ENCODE data around the gene ICAM3.

ICAM3 gene

GRCh38 chr19:10353793-10354391 is 14.5 kb upstream of the ICAM3 start:
- no peak for TF ChIP-seq CTCF (conservative IDR thresholded peaks at IDR 0.05; ENCODE audit: low read depth, low read length)
- Histone ChIP-seq H4K20me1 (ENCODE audit: insufficient read depth) (no peaks in the 10 kb centered on the region), H3K27me3 (ENCODE audit: insufficient read depth, low read depth) (no peaks in the 10 kb centered on the region), H3K4me3 (IDR thresholded peaks at IDR 0.05; ENCODE audit: insufficient read depth, low read depth, low read length) (no peak overlapping the region), H3K36me3 (ENCODE audit: insufficient read depth) (no peaks in the 10 kb centered on the region; the same call in 1 of the 2 replicates), H3K4me1 (ENCODE audit: low read depth, poor library complexity, severe bottlenecking) (no peaks in the 10 kb centered on the region), H3K4me2 (no peak overlapping the region), H3K9ac (no peak overlapping the region), H3K27ac (no peak overlapping the region), H3K79me2 (ENCODE audit: insufficient read depth, low read depth) (no peaks in the 10 kb centered on the region), H2AFZ (ENCODE audit: low read depth) (no peak overlapping the region)

GRCh38 chr19:10352764-10353671 is 13.6 kb upstream of the ICAM3 start:
- no peak for TF ChIP-seq CTCF (conservative IDR thresholded peaks at IDR 0.05; ENCODE audit: low read depth, low read length)
- no peak overlapping the region for H3K4me3 ChIP-seq (IDR thresholded peaks at IDR 0.05; ENCODE audit: insufficient read depth, low read depth, low read length)
- H3K9ac ChIP-seq = no peak overlapping the region
- H3K4me2 ChIP-seq = no peak overlapping the region
- no peaks in the 10 kb centered on the region for H3K4me1 ChIP-seq (ENCODE audit: low read depth, poor library complexity, severe bottlenecking)
- no peaks in the 10 kb centered on the region for H4K20me1 ChIP-seq (ENCODE audit: insufficient read depth)
- H2AFZ ChIP-seq (ENCODE audit: low read depth) = no peak overlapping the region
- no peaks in the 10 kb centered on the region for H3K79me2 ChIP-seq (ENCODE audit: insufficient read depth, low read depth)
- no peaks in the 10 kb centered on the region; the same call in 1 of the 2 replicates for H3K36me3 ChIP-seq (ENCODE audit: insufficient read depth)
- no peak overlapping the region for H3K27ac ChIP-seq
- H3K27me3 ChIP-seq (ENCODE audit: insufficient read depth, low read depth) = no peaks in the 10 kb centered on the region

GRCh38 chr19:10346509-10346908 is 7.1 kb upstream of the ICAM3 start:
- H3K36me3 ChIP-seq (ENCODE audit: insufficient read depth) = no peaks in the 10 kb centered on the region
- TF ChIP-seq CTCF (conservative IDR thresholded peaks at IDR 0.05; ENCODE audit: low read depth, low read length) = no peak
- H2AFZ ChIP-seq (ENCODE audit: low read depth) = no peak overlapping the region
- no peaks in the 10 kb centered on the region for H3K4me1 ChIP-seq (ENCODE audit: low read depth, poor library complexity, severe bottlenecking)
- H3K79me2 ChIP-seq (ENCODE audit: insufficient read depth, low read depth) = no peaks in the 10 kb centered on the region
- H3K27me3 ChIP-seq (ENCODE audit: insufficient read depth, low read depth) = no peaks in the 10 kb centered on the region
- no peak overlapping the region for H3K9ac ChIP-seq
- H3K27ac ChIP-seq = no peak overlapping the region
- H4K20me1 ChIP-seq (ENCODE audit: insufficient read depth) = no peaks in the 10 kb centered on the region
- no peak overlapping the region for H3K4me3 ChIP-seq (IDR thresholded peaks at IDR 0.05; ENCODE audit: insufficient read depth, low read depth, low read length)
- H3K4me2 ChIP-seq = no peak overlapping the region

- Histone ChIP-seq H3K4me3 (IDR thresholded peaks at IDR 0.05; ENCODE audit: insufficient read depth, low read depth, low read length) (no peak overlapping the region), H3K4me2 (no peak overlapping the region), H3K9ac (no peak overlapping the region), H3K27me3 (ENCODE audit: insufficient read depth, low read depth) (no peaks in the 10 kb centered on the region), H4K20me1 (ENCODE audit: insufficient read depth) (no peaks in the 10 kb centered on the region), H3K27ac (no peak overlapping the region), H2AFZ (ENCODE audit: low read depth) (no peak overlapping the region), H3K4me1 (ENCODE audit: low read depth, poor library complexity, severe bottlenecking) (no peaks in the 10 kb centered on the region), H3K36me3 (ENCODE audit: insufficient read depth) (no peaks in the 10 kb centered on the region), H3K79me2 (ENCODE audit: insufficient read depth, low read depth) (no peaks in the 10 kb centered on the region)
- TF ChIP-seq CTCF (conservative IDR thresholded peaks at IDR 0.05; ENCODE audit: low read depth, low read length) = no peak
Observed at GRCh38 chr19:10344780-10345179, 5.4 kb upstream of the ICAM3 start.
